B cell (primary cell): ENCODE measurements around the gene RPRM.
"Not testable (repeated sequence)": the region's sequence is repeated elsewhere in the genome, so short reads cannot be mapped to it uniquely, and the experiment has no call there.

Experiments used
- CTCF ChIP-seq: fragments of 200-600 bp; IDR thresholded peaks from one replicate; pipeline ENCODE4 v1.8.0; 2022; ENCODE audit warnings: antibody characterized with exemption, mild to moderate bottlenecking
- EZH2 ChIP-seq: IDR thresholded peaks from 2 replicates; pipeline ENCODE4 v1.6.1; 2012; ENCODE audit warnings: borderline replicate concordance, low read depth, mild to moderate bottlenecking, moderate library complexity, low read length; ENCODE audit not compliant: insufficient read depth, poor library complexity, severe bottlenecking

GRCh38 chr2:153440090-153440489 lies 38.5 kb downstream of the RPRM start:
- not testable (repeated sequence) for TF ChIP-seq EZH2, CTCF
